Adrenal gland (tissue), 12 donors: ENCODE data around the gene RALGPS1. TPM values are rescaled to one million over a fixed set of nuclear protein-coding genes. Genes with fewer than 3 reads are reported as not detected.

Experiments used
- DNase-seq, 7 donors: peaks; one replicate each; pipeline ENCODE4 v3.0.0-alpha.2; 2019 to 2020
- H3K27ac ChIP-seq, 5 donors: fragments of 200-600 bp; sonication (generic) in 4 of 5; 1 replicate in 3 of 5; 2 replicates in 2 of 5; pipeline versions ENCODE4 v1.5.1 to v1.8.0; 2016 to 2020; ENCODE audit warnings: mild to moderate bottlenecking in 1 of 5
- H3K27me3 ChIP-seq: fragments of 200-600 bp; 2 replicates; pipeline ENCODE4 v1.8.0; 2021
- H3K36me3 ChIP-seq, 2 donors: fragments of 200-600 bp; replicated peaks in 1 of 2; 1 replicate in 1 of 2; 2 replicates in 1 of 2; pipeline versions ENCODE4 v1.5.1 to v1.8.0; 2018 to 2022
- H3K4me1 ChIP-seq, 2 donors: fragments of 200-600 bp; replicated peaks in 1 of 2; 1 replicate in 1 of 2; 2 replicates in 1 of 2; pipeline versions ENCODE4 v1.5.1 to v1.8.0; 2018 to 2021
- H3K4me3 ChIP-seq, 4 donors: fragments of 200-600 bp; sonication (generic) in 3 of 4; one replicate each; pipeline ENCODE4 v1.5.1; 2016 to 2018
- H3K9me3 ChIP-seq, 3 donors: fragments of 200-600 bp; sonication (generic) in 1 of 3; replicated peaks in 1 of 3; 1 replicate in 2 of 3; 2 replicates in 1 of 3; pipeline versions ENCODE4 v1.5.1 to v1.8.0; 2016 to 2021
- POLR2A ChIP-seq, 2 donors: fragments of 450-650 bp; IDR thresholded peaks; one replicate each; pipeline ENCODE4 v1.6.1; 2017; ENCODE audit warnings: antibody characterized with exemption in 2 of 2, mild to moderate bottlenecking in 2 of 2, moderate library complexity in 1 of 2
- WGBS, 4 donors: extraction: QIAGEN DNeasy Blood & Tissue Kit in 2 of 4; methylation state at CpG; one replicate each; pipeline versions ENCODE4 v1.1.5 to v1.1.7; 2013 to 2017; 5-methylcytosine and 5-hydroxymethylcytosine counted together
- intact Hi-C, 2 donors: fragments of 100-400 bp; cut with DNase I; formaldehyde crosslinking; loops; one replicate each; pipeline versions ENCODE4 v1.14.1 to v1.15.0; 2022 to 2023
- polyA plus RNA-seq, 3 donors: library from polyadenylated mRNA; stranded (reverse); fragments of 200-250 nt in 2 of 3; fragments of 350-450 nt in 1 of 3; fragmentation: Illumina TruSeq in 1 of 3; extraction: RNeasy Lipid Tissue Mini Kit (QIAGEN cat#74804) in 1 of 3; gene quantifications; one replicate each; pipeline ENCODE4 v1.2.3, GENCODE V29; 2013 to 2014
- total RNA-seq, 9 donors: library from RNA; depleted of rRNA in 4 of 9; stranded (reverse); fragments of >200 nt in 4 of 9; fragments of 120-200 nt in 1 of 9; fragmentation: NEBNext Ultra II Directional in 1 of 9; extraction: Animal tissue kit (Norgen Biotek cat#: 25700) in 1 of 9; gene quantifications; one replicate each; pipeline versions ENCODE4 v1.1.0 to v1.2.4, GENCODE V29; 2013 to 2023
- TF ChIP-seq, protein P1 (sequence below), 6 experiments: fragments of 450-650 bp in 4 of 6; fragments of 200-600 bp in 2 of 6; sonication (generic) in 1 of 6; IDR thresholded peaks; 1 replicate in 5 of 6; 2 replicates in 1 of 6; pipeline versions ENCODE4 v1.5.1 to v1.8.0; 2016 to 2021; ENCODE audit warnings: antibody characterized with exemption in 6 of 6, mild to moderate bottlenecking in 2 of 6, moderate library complexity in 1 of 6
- donor health status: healthy with polysubstance abuse.
- donor health status: Bipolar disorder and iron deficiency.
- donor health status: DM: yes; HTN: yes; CAD: no.
- donor health status: DM: no; HTN: no; CAD: no.
- donor health status: DM: no; HTN: no; CAD: no.
- donor health status: DM: yes; HTN: yes; CAD: no.

RALGPS1 gene
- total and polyA plus RNA-seq, 12 donors = 2.8 to 9.9 (median 5.1) TPM

DNA sequence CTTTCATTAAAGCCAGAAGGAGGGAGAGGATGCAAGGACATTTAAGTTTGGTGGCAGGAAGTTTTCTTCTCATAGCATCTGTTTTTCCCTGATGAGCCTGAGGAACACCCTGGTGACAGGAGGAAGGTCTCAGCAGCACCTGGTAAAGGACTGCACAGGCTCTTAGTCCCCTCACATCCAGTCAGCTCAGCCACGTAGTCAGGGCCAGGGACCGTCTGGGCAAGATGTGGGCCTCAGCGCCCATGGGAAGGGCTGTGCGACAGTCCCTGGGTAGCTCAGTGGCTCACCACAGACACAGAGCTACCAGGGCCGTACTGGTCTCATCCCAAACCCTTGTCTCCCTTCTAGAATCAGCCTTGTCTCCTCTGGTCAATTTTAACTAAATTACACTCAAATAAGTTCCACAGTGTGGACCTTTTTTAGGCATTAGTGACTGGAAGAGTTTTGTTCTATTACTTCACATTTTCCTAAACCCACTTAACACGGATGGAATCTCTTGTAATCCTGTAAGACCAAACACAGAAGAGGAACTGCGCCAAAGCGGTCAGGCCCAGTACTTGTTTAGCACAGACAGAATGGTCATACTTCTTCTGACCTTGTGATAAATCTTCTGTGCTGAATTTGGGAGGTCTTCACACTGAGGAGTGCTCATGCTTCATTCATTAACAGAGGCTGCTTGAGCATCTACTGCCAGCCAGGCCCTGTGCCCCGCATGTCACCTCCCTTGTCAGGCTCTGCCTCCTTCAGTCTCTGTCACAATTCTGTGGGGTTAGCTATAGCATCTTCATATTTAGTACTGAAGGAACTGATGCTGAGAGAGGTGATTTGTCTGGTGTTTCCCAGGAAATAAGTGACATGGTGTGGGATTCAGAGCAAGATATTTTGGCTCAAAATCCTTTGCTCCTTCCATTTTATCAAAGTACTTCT is 116.5 kb downstream of the RALGPS1 start:
- Histone ChIP-seq H3K4me3 (no peak overlapping the region), H3K9me3 (no peaks in the 10 kb centered on the region), H3K27me3 (no peaks in the 10 kb centered on the region), H3K27ac (no peak overlapping the region), H3K4me1 (no peaks in the 10 kb centered on the region), H3K36me3 (no peaks in the 10 kb centered on the region)
- TF ChIP-seq, protein P1, sequence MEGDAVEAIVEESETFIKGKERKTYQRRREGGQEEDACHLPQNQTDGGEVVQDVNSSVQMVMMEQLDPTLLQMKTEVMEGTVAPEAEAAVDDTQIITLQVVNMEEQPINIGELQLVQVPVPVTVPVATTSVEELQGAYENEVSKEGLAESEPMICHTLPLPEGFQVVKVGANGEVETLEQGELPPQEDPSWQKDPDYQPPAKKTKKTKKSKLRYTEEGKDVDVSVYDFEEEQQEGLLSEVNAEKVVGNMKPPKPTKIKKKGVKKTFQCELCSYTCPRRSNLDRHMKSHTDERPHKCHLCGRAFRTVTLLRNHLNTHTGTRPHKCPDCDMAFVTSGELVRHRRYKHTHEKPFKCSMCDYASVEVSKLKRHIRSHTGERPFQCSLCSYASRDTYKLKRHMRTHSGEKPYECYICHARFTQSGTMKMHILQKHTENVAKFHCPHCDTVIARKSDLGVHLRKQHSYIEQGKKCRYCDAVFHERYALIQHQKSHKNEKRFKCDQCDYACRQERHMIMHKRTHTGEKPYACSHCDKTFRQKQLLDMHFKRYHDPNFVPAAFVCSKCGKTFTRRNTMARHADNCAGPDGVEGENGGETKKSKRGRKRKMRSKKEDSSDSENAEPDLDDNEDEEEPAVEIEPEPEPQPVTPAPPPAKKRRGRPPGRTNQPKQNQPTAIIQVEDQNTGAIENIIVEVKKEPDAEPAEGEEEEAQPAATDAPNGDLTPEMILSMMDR (IDR thresholded peaks at IDR 0.05) = no peak
- TF ChIP-seq POLR2A (IDR thresholded peaks at IDR 0.05) = no peak
- intact Hi-C loops = no loop called here
- no peak for DNase-seq
- 93 to 99% (median 95%) methylated on average over 7 to 9 of the region's 9 CpGs for WGBS, 4 donors

DNA sequence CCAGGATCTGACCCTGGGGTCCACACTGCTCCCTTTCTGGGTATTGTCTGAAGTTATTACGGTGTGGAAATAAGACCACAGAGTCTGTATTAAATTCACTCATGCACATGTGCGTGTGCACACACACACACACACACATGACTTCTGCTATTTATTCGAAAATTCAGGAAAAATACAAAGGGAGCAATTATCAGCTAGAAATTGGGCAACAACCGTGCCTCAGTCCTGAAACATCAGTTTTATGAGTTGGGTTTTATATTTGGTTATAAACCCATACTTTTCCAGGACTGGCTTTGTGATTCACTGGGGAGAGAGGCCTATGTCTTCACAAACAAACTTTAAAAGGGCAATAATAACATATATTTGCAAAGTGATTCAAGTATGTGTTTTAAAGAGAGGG is 117.7 kb downstream of the RALGPS1 start:
- intact Hi-C loops = no loop called here
- H3K9me3 ChIP-seq = no peaks in the 10 kb centered on the region
- WGBS, 4 donors = 85 to 98% (median 93%) methylated on average over 4 of the region's 4 CpGs
- H3K27ac ChIP-seq = no peak overlapping the region
- no peak for DNase-seq
- no peaks in the 10 kb centered on the region for H3K36me3 ChIP-seq
- H3K27me3 ChIP-seq = no peaks in the 10 kb centered on the region
- H3K4me3 ChIP-seq = no peak overlapping the region
- no peak for TF ChIP-seq POLR2A (IDR thresholded peaks at IDR 0.05)
- TF ChIP-seq, protein P1 (IDR thresholded peaks at IDR 0.05) = no peak
- no peaks in the 10 kb centered on the region for H3K4me1 ChIP-seq

DNA sequence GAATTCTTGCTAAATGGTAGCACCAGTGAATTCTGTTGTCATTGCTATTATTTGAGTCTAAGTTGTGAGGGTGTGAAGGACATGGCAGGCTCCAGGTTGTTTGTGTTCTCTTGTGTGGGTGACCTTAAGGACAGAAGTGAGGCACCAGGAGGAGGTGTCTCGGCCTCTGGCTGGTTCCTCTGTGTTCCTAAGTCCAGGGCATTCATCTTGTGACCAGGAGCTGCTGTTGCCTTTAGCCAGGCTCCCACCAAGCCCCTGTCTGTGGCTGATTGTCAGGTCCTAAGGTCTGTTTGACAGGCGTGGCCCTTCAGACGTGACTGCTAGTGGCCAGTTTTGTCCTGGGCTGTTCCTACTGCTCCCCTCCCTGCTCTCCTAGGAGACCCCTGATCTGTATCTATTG is 118.5 kb downstream of the RALGPS1 start:
- Histone ChIP-seq H3K36me3 (no peaks in the 10 kb centered on the region), H3K9me3 (no peaks in the 10 kb centered on the region), H3K4me3 (no peak overlapping the region), H3K27ac (no peak overlapping the region), H3K4me1 (no peaks in the 10 kb centered on the region), H3K27me3 (no peaks in the 10 kb centered on the region)
- intact Hi-C loops = no loop called here
- 95 to 97% (median 96%) methylated on average over 3 of the region's 3 CpGs for WGBS, 4 donors
- TF ChIP-seq, protein P1 (IDR thresholded peaks at IDR 0.05) = no peak
- TF ChIP-seq POLR2A (IDR thresholded peaks at IDR 0.05) = no peak
- no peak for DNase-seq

DNA sequence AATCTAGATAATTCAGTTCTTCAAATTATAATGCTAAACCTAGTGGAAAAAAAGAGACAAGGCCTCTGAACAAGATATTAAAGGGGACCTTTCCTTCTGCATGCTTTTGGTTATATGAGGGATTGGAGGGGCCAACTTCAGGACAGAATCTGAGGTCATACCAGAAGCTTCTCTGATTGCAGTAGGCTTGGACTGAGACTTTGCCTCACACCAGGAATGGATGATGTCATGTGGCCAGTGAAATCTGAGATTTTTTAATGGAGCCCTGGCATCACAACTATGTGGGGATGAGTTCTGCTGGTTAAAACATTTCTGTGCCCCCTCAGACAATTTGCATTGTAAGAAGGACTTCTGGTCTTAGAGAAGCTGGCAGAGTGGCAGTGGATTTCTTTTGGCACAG is 119.2 kb downstream of the RALGPS1 start:
- intact Hi-C loops = no loop called here
- DNase-seq = no peak
- Histone ChIP-seq H3K4me3 (no peak overlapping the region), H3K27ac (peak overlapping the region in 1 of 5 donors; percentile 41), H3K27me3 (no peaks in the 10 kb centered on the region), H3K4me1 (no peaks in the 10 kb centered on the region), H3K9me3 (no peaks in the 10 kb centered on the region), H3K36me3 (no peaks in the 10 kb centered on the region)
- no peak for TF ChIP-seq POLR2A (IDR thresholded peaks at IDR 0.05)
- TF ChIP-seq, protein P1 (IDR thresholded peaks at IDR 0.05) = no peak
